IMR-90 (cell line): Measurements from ENCODE around the gene SPRY1.

Source experiments
- CEBPB ChIP-seq: IDR thresholded peaks from 2 replicates; pipeline ENCODE4 v1.6.1; 2012; ENCODE audit warnings: low read depth, low read length, improper control_type of control experiment
- CHD1 ChIP-seq: IDR thresholded peaks from 2 replicates; pipeline ENCODE4 v1.6.1; 2012; ENCODE audit warnings: low read depth, low read length, improper control_type of control experiment
- FOS ChIP-seq: fragments of 150-350 bp; IDR thresholded peaks from 2 replicates; pipeline ENCODE4 v1.6.1; 2016; ENCODE audit warnings: low read depth, low read length
- MAFK ChIP-seq: IDR thresholded peaks from 2 replicates; pipeline ENCODE4 v1.6.1; 2012; ENCODE audit warnings: low read depth, low read length, improper control_type of control experiment
- POLR2A ChIP-seq: IDR thresholded peaks from 2 replicates; pipeline ENCODE4 v1.6.1; 2012; ENCODE audit warnings: mild to moderate bottlenecking, low read depth, low read length
- RAD21 ChIP-seq: IDR thresholded peaks from 2 replicates; pipeline ENCODE4 v1.6.1; 2012; ENCODE audit warnings: low read length, improper control_type of control experiment
- RCOR1 ChIP-seq: IDR thresholded peaks from 2 replicates; pipeline ENCODE4 v1.6.1; 2012; ENCODE audit warnings: mild to moderate bottlenecking, low read length, improper control_type of control experiment; ENCODE audit not compliant: insufficient replicate concordance
- RFX5 ChIP-seq: IDR thresholded peaks from 2 replicates; pipeline ENCODE4 v1.8.0; 2012; ENCODE audit warnings: low read depth, mild to moderate bottlenecking, low read length, moderate library complexity
- SMC3 ChIP-seq: fragments of 150-350 bp; IDR thresholded peaks from 2 replicates; pipeline ENCODE4 v1.6.1; 2016; ENCODE audit warnings: low read depth, mild to moderate bottlenecking, antibody characterized with exemption, low read length, moderate library complexity
- TF ChIP-seq, protein P1 (sequence below): conservative IDR thresholded peaks from 2 replicates; pipeline ENCODE4 v1.5.1; 2012; ENCODE audit warnings: mild to moderate bottlenecking, low read depth, low read length, improper control_type of control experiment

DNA sequence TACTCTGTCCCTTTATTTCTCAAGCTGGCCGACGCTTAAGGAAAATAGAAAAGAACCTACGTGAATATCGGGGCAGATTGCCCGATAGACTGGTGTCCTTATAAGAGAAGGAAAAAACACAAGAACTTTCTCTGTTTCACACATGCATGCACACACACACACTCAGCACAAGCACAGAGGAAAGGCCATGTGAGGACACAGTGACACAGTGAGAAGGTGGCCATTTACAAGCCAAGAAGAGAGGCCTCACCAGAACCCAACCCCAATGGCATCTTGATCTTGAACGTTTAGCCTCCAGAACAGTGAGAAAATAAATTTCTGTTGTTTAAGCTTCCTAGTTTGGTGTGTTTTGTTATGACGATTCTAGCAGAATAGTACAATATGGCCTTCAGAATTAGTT, 37.0 kb downstream of the SPRY1 start:
- TF ChIP-seq POLR2A (no peak), FOS (no peak), CEBPB (no peak), RFX5 (no peak), RCOR1 (no peak), CHD1 (no peak), RAD21 (no peak), SMC3 (no peak), MAFK (no peak)
- TF ChIP-seq, protein P1, sequence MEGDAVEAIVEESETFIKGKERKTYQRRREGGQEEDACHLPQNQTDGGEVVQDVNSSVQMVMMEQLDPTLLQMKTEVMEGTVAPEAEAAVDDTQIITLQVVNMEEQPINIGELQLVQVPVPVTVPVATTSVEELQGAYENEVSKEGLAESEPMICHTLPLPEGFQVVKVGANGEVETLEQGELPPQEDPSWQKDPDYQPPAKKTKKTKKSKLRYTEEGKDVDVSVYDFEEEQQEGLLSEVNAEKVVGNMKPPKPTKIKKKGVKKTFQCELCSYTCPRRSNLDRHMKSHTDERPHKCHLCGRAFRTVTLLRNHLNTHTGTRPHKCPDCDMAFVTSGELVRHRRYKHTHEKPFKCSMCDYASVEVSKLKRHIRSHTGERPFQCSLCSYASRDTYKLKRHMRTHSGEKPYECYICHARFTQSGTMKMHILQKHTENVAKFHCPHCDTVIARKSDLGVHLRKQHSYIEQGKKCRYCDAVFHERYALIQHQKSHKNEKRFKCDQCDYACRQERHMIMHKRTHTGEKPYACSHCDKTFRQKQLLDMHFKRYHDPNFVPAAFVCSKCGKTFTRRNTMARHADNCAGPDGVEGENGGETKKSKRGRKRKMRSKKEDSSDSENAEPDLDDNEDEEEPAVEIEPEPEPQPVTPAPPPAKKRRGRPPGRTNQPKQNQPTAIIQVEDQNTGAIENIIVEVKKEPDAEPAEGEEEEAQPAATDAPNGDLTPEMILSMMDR = no peak
